HTERT RPE-1 (cell line): ENCODE results near the gene PLA2G5.
"Not testable (repeated sequence)": the region's sequence is repeated elsewhere in the genome, so short reads cannot be mapped to it uniquely, and the experiment has no call there.

Source experiments
- in situ Hi-C: fragments of 300-500 bp; cut with MboI; formaldehyde crosslinking; loops from 4 replicates; pipeline ENCODE4 v1.14.3; 2020; ENCODE audit warnings: low sequenced_read_pairs

PLA2G5 gene

DNA sequence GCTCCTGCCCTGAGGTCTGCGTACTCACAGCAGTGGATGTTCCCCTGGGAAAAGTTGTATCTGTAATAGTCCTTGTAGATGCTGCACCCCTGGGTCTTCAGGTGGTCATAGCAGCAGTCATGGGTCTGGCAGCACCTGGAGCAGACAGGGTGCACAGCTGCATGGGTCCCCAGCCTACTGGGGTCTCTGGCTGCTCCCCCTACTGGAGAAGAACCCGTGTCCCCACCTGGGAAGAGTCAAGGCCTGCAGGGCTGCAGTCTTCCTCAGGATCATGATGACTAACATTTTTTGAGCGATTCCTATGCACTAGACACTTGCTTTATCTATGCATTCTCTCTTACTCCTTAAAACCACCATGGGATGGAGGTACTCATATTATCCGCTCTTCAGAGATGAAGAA lies 45.5 kb downstream of the PLA2G5 start:
- in situ Hi-C loops: no loop called here

DNA sequence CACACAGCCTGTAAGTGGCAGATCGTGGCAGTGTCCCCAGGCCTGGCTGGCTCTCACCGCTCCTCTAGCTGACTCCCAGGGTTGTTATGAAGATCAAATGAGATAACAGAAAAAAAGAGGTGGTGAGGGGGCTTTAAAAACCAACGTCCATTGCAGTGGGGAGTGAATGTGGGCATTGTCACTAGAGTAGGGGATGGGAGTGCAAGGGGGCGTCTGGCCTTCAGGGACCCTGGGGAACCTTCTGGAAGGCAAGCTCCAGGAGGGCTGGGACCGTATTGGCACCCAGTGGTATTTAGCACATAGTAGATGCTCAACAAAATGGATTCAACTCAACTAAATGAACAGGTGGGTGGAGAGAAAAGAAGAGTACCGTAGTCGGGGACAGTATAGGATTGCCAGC lies 45.9 kb downstream of the PLA2G5 start:
- in situ Hi-C loops: no loop called here

DNA sequence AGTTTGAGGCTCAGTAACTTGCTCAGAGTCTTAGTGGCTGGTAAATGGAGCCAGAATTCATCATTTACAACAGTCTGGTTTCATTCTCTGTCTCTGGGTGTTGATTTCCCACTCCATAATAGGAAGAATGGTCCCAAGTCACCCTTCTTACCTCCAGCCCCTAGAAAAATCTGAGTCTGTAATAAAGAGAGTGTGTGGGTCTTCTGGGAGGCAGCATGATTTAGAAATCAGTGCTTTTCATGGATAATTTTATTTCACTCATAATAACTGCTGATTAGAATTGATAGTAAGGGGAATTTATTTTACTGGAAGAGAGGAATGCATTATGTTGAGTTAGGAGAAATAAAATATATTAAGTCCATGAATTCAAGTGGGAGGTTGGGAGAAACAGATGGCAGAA lies 47.2 kb downstream of the PLA2G5 start:
- in situ Hi-C loops: no loop called here

DNA sequence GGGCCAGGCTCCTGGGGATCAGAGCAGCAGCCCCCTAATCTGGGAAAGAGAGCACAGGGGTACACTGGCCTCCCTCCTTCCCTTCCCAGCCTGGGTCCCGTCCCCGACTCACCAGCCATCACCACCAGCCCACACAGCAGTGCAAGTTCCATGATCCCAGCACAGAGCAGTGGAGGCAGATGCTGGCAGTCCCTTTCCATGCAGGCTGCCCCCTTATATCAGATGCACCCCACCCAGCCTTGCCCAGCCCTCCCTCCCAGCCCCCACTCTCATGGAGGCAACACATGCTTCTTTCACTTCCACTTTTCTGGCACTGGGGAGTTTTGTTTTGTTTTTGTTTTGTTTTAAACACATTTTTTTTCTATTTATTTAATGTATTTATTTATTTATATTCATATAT lies 49.4 kb downstream of the PLA2G5 start, which contains the start of gene PLA2G2D:
Gene PLA2G2D, minus strand, starts transcription at position 190 of the 400 bp plus-strand sequence. Its CDS starts 38 bp downstream, at position 152.
- in situ Hi-C loops: no loop called here

DNA sequence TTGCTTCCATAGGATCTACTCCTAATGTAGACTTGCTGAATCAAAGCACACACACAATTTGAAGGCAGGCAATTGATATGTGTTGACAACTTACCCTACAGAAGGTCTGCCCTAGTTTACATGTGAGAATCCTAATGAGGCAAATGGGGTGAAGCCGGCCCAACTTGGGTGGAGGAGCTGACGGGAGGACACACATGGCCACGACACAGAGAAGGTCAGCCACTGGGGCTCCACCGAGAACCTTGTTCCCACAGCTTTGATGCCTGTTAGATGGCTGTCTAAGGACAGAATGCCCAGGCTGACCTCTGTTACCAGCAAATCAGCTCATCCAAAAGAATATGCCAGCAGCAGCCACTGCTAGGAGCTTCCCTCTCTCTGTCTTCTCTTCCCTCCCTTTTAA lies 50.8 kb downstream of the PLA2G5 start:
- in situ Hi-C loops: no loop called here

DNA sequence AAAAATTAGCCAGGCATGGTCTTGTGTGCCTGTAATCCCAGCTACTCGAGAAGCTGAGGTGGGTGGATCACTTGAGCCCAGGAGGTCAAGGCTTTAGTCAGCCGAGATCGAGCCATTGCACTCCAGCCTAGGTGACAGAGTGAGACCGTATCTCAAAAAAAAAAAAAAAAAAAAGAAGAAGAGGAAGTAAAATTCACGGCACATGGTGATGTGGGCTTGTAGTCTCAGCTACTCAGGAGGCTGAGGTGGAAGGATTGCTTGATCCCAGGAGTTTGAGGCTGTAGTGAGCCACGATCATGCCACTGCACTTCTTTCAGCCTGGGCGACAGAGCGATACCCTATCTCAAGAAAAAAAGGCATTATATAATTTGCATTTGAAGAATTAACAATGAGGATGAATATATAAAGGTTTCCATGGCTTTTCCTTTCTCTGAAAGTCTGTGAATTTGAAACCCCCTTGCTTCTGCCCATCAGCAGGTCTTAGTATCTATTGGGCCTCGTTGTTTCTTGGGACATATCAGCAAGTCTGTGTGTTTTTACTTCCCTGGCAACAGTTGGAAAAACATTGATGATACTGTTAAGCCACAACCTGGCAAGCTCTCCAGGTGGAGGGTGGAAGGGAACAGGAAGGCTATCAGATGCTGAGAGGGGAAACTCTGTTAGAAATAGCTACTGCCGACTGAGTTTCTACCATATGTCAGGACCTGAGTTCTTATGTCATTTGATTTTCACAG lies 53.9 kb downstream of the PLA2G5 start:
- in situ Hi-C loops: no loop called here

DNA sequence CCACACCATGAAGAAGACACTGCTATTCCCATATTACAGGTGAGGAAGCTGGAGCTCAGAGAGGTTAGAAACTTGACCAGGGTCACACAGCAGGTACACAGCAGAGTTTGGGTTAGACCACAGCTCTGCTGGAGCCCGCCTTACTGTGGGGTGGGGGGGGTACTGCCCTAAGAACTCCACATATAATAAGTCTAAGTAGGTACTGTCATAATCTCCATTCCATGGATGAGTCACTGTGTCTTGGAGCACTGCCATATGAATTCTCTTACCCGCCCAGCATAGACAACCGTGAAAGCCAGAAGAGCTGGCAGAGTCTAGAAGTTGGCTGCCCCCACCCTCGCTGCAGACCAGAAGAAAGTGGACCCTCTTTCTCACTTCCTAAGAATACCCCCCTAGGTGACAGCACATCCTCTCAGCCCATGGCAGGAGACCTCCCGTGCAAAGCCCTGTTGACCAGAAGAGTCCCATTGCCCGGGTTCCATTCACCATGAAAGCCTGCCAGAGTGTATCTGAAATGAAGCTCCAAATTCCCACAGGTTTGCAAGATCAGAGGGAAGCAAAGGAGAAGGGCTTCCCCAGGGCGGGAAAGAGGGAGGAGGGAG lies 54.6 kb downstream of the PLA2G5 start:
- in situ Hi-C loops: no loop called here

DNA sequence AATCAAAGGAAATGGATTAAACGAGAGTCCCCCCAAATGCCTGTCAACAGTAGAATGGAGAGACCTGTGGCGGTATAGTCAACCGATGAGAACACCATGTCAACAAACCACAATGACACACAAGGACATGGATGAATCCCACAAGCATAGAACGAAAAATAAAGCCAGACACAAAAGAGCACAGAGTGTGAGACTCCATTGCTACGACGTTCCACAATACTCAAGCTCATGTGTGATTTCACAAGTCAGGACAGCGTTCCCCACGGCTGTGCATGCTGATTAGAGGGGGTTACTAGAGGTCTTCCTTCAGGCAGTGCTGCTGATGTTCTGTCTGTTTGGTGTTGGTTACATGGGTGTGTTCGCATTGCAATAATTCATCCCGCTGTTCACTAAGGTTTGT lies 55.1 kb downstream of the PLA2G5 start:
- in situ Hi-C loops: no loop called here

DNA sequence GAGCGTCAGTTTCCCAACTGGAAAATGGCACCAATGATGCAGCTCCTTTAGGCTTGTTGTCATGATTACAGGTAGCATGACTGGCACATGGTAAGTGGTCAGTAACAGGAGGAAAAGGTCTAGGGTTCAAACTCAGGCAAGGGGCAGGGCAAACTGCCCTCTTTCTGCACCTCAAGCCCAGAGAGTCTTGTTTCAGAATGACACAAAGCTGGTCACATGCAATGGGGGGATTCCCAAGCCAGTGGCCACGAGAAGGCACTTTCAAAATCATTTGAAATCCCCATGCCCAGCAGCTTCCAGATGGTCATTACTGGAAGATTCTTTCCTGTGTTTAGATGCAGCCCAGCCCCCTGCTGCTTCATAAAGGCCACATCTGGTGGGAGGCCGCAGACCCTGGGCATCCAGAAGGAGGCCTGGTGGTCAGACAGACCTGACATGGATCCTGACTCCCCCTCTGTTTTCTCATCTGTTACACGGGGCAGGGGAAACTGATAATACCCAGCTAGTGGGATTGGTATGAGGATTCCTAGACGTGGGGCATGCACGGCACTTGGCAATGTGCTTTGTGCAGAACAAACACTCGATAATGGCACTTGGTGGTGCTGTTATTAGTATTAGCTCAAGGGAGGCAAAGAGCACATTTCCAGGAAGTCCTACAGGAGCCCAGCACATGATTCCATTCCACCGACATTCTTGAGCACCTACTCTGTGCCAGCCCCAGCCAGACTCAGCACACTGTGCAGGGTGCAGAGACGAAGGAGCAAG lies 56.2 kb downstream of the PLA2G5 start:
- in situ Hi-C loops: no loop called here

DNA sequence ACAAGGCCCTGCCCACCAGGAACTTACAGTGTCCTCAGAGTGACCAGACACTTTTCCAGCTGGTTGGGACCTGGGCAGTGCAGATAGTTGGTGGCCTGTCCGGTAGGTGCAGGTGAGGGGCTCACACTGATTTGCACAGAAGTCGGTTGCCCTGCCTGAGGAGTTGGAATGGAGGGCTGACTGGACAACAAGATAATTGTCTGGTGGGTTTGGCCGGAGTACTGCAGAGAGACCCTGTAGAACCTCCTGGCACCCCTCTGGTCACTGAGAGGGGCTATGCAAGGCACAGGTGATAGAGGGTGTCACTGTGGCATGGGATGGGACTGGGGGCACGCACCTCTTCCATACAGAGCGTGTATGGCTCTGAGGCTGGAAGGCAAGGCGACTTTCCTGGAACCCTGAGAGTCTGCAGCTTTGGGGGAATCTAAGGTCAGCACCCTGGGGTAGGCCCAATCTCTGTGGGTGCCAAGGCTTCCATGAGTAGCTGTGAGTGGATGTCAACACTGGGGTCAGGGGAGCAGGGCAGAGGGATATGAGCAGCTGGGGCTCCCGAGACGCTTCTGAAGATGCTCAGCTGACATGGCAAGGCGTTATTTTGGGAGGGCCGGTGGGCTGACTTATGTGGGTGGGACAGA lies 56.9 kb downstream of the PLA2G5 start:
- in situ Hi-C loops: no loop called here

DNA sequence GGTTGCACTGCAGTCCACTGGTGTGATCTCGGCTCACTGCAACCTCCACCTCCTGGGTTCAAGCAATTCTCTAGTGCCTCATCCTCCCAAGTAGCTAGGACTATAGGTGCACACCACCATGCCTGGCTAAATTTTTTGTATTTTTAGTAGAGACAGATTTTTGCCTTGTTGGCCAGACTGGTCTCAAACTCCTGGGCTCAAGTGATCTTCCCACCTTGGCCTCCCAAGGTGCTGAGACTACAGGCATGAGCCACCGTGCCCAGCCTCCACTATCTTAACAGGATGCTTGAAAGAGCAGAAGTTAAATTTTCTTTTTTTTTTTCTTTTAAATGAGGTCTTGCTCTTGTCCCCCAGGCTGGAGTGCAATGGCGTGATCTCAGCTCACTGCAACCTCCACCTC lies 60.5 kb downstream of the PLA2G5 start:
- in situ Hi-C loops: not testable (repeated sequence)

DNA sequence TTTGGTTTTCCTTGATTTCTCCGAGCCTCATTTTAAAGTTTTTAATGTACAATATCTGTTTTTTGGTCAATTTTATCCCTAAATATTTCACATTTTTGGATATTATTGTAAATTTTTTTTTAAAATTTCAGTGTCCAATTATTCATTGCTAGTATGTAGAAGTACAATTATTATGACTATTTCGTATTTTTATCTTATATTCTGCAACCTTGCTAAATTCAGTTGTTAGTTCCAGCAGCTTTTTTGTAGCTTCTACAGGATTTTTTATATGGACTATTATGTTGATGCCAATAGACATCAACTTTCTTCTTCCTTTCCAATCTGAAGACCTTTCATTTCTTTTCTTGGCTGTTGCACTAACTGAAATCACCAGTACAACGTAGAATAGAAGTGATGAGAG lies 65.0 kb downstream of the PLA2G5 start:
- in situ Hi-C loops: no loop called here

DNA sequence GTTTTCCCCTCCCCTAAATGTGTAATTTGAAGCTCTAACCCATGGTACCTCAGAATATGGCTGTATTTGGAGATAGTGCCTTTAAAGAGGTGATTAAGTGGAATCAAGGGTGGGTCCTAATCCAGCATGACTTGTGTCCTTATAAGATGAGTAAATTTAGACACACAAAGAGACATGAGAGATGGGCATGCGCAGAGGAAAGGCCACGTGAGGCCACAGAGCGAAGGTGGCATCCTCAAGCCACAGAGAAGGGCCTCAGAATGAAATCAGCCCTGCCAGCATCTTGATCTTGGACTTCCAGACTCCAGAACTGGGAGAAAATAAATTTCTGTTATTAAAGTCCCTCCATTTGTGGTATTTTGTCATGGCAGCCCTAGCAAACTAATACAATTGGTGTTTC lies 66.3 kb downstream of the PLA2G5 start:
- in situ Hi-C loops: no loop called here

DNA sequence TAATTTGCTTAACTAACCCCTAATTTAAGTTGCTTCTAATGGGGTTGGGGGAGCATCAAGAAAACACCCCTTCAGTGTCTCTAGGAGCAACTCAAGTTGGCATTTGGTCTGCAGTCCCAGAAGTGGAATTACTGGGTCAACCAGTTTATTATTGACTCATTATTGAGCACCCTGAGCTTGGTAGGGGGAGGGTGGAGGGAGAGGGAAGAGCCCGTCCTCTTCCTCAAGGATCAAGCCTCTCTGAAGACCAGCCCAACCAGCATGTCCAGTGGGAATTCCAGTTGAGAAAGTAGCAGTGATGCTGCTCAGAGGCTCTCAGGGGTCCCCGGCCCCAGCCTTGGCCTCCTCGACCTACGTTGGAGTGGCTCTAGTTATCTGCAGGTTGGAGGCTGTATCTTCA lies 67.1 kb downstream of the PLA2G5 start:
- in situ Hi-C loops: no loop called here

DNA sequence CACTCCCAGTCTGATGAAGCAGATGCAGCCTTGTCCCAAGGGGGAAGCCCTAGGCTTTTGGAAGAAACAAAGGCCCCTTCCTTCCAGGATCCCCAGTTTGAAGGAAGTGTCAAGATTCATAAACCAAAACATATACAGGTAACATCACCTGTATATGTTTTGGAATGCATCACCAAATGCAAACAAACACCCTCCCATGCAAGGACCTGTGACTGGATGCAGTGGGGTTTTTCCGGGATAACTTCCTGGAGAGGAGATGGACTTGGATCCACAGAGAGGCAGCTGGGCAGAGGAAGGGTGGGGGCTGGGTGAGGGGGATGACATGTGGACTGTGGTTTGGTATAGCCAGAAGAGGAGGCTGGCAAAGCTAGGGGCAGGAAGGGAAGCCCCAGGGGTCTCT lies 67.6 kb downstream of the PLA2G5 start:
- in situ Hi-C loops: no loop called here

DNA sequence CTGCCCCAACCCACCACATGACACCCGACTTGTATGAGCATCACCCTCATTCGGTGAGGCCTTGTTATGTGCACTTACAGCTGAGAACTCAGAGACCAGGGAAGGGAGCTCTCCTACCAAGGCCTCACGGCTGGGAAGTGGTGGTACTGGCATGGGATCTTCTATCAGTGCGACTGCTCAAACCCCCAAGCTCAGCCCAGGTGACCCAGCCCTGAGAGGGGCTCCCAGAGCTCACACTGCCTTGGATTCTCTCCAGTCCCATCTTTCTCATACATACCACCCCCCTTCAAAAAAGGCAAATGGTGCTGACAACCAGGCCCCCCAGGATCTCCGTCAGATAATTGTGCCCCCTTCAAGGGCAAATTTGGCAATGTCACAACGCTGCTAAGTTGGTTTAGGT lies 68.4 kb downstream of the PLA2G5 start:
- in situ Hi-C loops: no loop called here

DNA sequence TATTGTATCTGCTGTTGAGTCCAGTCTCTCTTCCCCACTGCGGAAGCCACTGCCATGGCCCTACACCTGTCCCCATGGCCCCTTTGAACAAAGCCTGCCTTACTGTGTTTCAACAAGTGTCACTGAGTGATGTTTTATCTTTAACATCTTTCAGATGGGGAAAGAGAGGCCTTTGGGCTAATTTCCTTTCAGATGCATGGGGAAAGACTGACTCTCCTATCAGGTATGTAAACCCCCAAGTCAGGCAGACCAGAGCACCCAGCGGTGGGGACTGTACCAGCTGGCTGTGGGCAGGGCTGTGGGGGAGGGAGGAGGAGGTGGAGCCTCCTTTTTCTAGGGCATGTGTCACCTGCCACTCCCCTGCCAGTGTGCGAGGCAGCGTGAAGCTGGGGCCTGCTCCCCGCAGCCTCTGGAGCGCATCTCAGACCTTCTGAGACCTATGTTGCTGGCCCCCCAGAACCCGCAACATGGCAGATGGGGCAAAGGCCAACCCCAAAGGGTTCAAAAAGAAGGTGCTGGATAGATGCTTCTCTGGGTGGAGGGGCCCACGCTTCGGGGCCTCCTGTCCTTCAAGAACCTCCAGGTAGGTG lies 69.1 kb downstream of the PLA2G5 start, which contains the start of gene PLA2G2F:
Gene PLA2G2F, plus strand, starts transcription at position 363 of the 590 bp plus-strand sequence. Its CDS starts 105 bp downstream, at position 468.
- in situ Hi-C loops: no loop called here

DNA sequence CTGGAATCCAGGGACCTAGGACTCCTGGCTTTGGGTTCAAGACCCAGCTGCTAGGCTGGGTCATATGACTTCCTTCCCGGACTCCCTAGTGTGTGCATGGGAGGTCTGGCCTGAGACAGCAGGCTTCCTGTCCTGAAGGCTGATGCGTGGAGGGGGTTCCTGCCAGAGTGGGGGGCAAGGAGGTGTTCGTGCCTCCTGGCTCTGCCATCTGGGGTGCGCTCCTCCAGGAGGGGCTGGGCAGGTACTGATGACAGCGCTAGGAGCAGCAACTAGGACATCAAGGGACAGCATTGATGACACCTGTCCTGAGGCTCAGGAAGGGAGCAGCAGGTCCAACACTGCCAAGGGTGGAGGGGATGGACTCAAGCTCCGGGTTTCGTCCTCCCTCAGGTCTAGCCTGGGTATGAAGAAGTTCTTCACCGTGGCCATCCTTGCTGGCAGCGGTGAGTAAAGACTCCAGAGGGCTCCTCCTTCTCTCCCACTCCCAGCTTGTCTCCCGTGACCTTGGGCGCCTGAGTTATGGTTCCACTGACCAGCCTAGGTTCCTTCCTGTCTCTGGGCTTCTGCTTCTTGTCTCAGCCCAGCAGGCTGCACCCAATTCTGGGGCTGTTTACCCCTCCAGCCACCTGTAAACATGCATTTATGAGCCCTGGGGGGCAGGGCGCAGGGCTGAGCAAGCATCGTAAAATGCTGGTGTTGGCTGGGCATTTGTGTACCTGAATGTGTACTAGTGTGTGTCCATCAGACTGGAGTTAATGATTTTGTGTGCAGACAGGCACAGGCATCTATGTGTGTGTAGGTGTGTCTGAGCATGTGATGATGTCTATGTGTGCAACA lies 70.0 kb downstream of the PLA2G5 start:
- in situ Hi-C loops: no loop called here

DNA sequence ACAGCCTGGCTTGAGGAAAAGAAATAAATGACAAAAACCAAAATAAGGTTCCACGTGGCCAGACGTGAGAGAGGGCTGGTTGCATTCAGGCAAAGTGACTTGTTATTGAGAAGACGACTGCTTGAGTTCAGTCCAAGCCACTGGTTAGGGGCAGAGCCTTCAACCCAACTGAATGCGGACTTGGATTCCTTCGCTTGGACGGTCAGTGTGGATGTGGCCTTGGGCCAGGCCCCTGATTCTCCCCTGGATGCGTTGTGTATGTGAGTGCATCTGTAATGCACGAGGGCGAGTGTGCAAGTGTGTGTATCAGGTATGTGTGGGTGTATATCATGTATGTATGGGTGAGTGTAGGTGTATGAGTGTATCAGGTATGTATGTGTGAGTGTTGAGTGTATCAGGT lies 71.0 kb downstream of the PLA2G5 start:
- in situ Hi-C loops: no loop called here

DNA sequence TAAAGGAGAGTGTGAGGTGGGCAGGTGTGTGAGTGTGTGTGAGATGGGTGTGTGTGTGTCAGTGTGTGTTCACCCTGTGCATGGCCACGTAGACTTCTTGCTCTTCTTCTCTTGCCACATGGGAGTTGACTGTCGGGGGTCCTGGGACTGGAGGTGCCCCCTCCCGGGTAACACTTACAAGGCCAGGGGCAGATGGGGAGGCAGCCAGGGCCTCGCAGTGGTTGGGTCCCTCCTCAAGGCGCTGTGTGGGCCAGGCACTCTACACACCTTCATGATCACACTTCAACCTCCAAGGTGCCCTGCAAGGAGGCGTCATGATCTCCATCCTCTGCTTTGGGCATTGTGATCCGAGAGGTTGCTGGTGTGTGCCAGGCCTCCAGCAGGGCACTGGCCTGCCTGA lies 71.5 kb downstream of the PLA2G5 start:
- in situ Hi-C loops: no loop called here
